Activated T-cell treated with anti-CD3 and anti-CD28 coated beads, Interleukin-2, amount 50 U/mL, for 4 hours (primary cell): ENCODE measurements around the gene RPL22. TPM values are rescaled to one million over a fixed set of nuclear protein-coding genes. Genes with fewer than 3 reads are reported as not detected.

Source experiments
- ATAC-seq, 2 donors: fragments of 200-7000 bp; cut with Tn5 transposase; one replicate each; pipeline ENCODE4 v1.10.0; 2021
- DNase-seq: peaks from one replicate; pipeline ENCODE4 v3.0.0-alpha.2; 2020
- H3K27me3 Mint-ChIP-seq: one replicate; pipeline ENCODE4 v1.8.0; 2021; ENCODE audit warnings: low read depth, mixed read lengths
- H3K36me3 Mint-ChIP-seq: one replicate; pipeline ENCODE4 v1.8.0; 2022; ENCODE audit warnings: mixed read lengths; ENCODE audit not compliant: insufficient read depth
- H3K4me1 Mint-ChIP-seq: one replicate; pipeline ENCODE4 v1.8.0; 2021; ENCODE audit warnings: low read depth, mixed read lengths
- H3K4me3 Mint-ChIP-seq: one replicate; pipeline ENCODE4 v1.8.0; 2021; ENCODE audit warnings: mild to moderate bottlenecking, moderate library complexity, mixed read lengths
- H3K9me3 Mint-ChIP-seq: one replicate; pipeline ENCODE4 v1.8.0; 2021; ENCODE audit warnings: mixed read lengths
- total RNA-seq, 3 donors: library from RNA; stranded (reverse); gene quantifications; one replicate each; pipeline ENCODE4 v1.2.1, GENCODE V29; 2021

RPL22 gene
- total RNA-seq, 3 donors from 2014 or later = 395 to 423 (median 403) TPM

GRCh38 chr1:6165441-6165985, 33.9 kb downstream of the RPL22 start:
- Mint-ChIP-seq H3K4me3 (no peak overlapping the region), H3K36me3 (no peaks in the 10 kb centered on the region), H3K4me1 (no peaks in the 10 kb centered on the region), H3K27me3 (peaks cover 38% of the 10 kb centered on the region), H3K9me3 (no peaks in the 10 kb centered on the region)
- ATAC-seq = no peak
- DNase-seq = no peak

DNA sequence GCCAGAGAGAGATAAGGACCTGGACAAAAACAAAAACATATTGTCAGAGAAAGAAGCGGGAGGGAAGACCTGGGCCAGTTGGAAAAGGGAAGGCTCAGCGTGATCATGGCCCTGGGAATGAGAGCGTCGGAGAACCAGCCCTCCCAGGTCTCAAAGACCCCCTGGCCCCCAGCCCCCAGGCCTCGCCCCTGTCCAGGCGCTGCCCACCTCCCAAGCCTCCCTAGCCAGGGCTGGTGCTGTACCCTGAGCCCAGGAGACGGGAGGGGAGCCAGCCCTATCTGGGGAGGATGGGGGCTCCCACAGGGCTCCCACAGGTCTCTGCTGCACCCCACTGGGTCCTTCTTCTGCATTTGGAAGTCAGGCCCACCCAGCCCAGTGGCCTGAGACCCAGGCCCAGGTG, 34.4 kb downstream of the RPL22 start:
- Mint-ChIP-seq H3K4me3 (no peak overlapping the region), H3K4me1 (no peaks in the 10 kb centered on the region), H3K36me3 (no peaks in the 10 kb centered on the region), H3K27me3 (peaks cover 39% of the 10 kb centered on the region), H3K9me3 (no peaks in the 10 kb centered on the region)
- ATAC-seq (no peak), DNase-seq (no peak)

DNA sequence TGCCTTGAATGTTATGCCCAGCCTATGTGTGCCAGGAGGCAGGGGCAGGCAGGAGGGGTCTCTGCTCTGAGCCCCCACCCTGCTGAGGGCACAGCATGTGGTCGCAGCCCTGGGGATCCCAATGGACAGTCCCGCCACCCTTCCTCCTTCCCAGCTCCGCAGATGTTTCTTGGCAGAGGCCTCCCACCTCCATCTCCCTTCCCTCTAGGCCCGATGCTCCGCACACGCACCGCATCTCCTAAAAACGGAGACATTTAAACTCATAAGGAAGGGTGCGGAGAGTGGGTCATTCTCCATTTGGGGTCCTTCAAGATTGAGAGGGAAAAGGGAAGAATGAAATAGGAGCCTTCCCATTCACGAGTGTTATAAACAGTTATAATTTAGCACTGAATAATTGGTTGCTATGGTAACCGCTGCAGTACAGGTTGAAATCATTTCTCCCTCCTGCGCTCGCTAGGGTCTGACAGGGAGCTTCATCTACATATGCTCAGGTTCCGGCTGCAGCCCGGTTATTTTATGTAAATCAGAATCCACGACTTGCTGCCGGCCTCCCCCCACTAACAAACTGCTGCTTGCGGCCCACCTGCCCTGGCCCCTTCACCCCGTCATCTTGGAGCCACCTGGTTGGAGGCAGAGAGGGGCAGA, 35.3 kb downstream of the RPL22 start:
- H3K4me3 Mint-ChIP-seq = no peak overlapping the region
- ATAC-seq = no peak
- H3K27me3 Mint-ChIP-seq = peaks cover 46% of the 10 kb centered on the region
- H3K36me3 Mint-ChIP-seq = no peaks in the 10 kb centered on the region
- no peak for DNase-seq
- H3K4me1 Mint-ChIP-seq = no peaks in the 10 kb centered on the region
- no peaks in the 10 kb centered on the region for H3K9me3 Mint-ChIP-seq

- Mint-ChIP-seq H3K27me3 (peaks cover 47% of the 10 kb centered on the region), H3K4me1 (no peaks in the 10 kb centered on the region), H3K9me3 (no peaks in the 10 kb centered on the region), H3K36me3 (no peaks in the 10 kb centered on the region), H3K4me3 (no peak overlapping the region)
- ATAC-seq = no peak
- DNase-seq = no peak
Observed at GRCh38 chr1:6163191-6163972, 36.0 kb downstream of the RPL22 start.

DNA sequence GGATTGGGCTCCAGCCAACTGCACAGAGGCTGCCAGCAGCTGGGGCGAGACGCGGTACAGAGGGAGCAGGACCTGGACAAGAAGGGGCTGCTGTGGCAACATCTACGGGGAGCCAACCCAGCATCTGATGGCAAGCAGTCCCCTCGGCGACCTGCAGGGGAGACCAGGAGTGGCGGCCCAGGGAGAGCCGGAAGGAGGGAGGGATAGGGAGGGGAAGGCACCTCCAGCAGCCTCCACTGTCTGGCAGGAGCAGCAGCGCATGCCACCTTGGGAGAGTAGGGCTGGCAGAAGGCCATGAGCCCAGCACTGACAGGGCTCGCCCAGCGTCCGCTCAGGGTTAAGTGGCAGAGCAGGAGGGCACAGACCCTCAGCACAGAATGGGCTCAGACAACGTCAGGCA, 36.6 kb downstream of the RPL22 start:
- Mint-ChIP-seq H3K4me1 (no peaks in the 10 kb centered on the region), H3K27me3 (peaks cover 48% of the 10 kb centered on the region), H3K9me3 (no peaks in the 10 kb centered on the region), H3K36me3 (no peaks in the 10 kb centered on the region), H3K4me3 (no peak overlapping the region)
- ATAC-seq (no peak), DNase-seq (no peak)

GRCh38 chr1:6162341-6162740, 37.1 kb downstream of the RPL22 start:
- ATAC-seq = no peak
- Mint-ChIP-seq H3K9me3 (no peaks in the 10 kb centered on the region), H3K4me3 (no peak overlapping the region), H3K4me1 (no peaks in the 10 kb centered on the region), H3K27me3 (peaks cover 45% of the 10 kb centered on the region), H3K36me3 (no peaks in the 10 kb centered on the region)
- DNase-seq = no peak

- H3K27me3 Mint-ChIP-seq = peaks cover 28% of the 10 kb centered on the region
- H3K9me3 Mint-ChIP-seq = no peaks in the 10 kb centered on the region
Observed at GRCh38 chr1:6158181-6158580, 41.2 kb downstream of the RPL22 start.

GRCh38 chr1:6157528-6158174, 41.7 kb downstream of the RPL22 start:
- H3K27me3 Mint-ChIP-seq = peaks cover 27% of the 10 kb centered on the region
- peaks cover 1% of the 10 kb centered on the region for H3K4me1 Mint-ChIP-seq
- ATAC-seq = peak; percentile 68 to 81
- H3K36me3 Mint-ChIP-seq = no peaks in the 10 kb centered on the region
- no peaks in the 10 kb centered on the region for H3K9me3 Mint-ChIP-seq
- DNase-seq = no peak
- no peak overlapping the region for H3K4me3 Mint-ChIP-seq

More at GRCh38 chr1:6158181-6158580, 41.2 kb downstream of the RPL22 start:
- no peaks in the 10 kb centered on the region for H3K36me3 Mint-ChIP-seq
- DNase-seq (no peak), ATAC-seq (no peak)
- H3K4me1 Mint-ChIP-seq = peaks cover 1% of the 10 kb centered on the region
- no peak overlapping the region for H3K4me3 Mint-ChIP-seq

DNA sequence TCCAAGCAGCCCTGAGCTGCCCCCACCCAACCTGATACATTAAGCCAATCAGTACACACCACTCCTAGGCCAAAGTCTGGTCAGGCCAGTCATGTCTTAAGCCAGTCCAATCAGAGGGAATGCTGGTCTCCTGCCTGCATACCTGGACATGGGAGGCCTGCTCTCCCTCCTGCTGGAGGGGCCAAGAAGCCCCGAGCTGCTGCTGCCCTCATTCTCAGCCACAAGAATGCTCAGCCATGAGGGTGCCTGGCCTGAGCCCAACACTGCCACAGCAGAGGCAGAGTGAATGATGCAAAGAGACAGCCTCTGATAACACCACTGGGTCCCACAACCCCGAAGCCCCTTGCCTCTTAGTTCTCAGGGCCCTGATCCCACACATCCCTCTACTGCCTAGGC, 42.3 kb downstream of the RPL22 start:
- H3K36me3 Mint-ChIP-seq = no peaks in the 10 kb centered on the region
- ATAC-seq = no peak

GRCh38 chr1:6154525-6155319, 44.7 kb downstream of the RPL22 start:
- ATAC-seq (no peak), DNase-seq (no peak)
- peaks cover 1% of the 10 kb centered on the region for H3K4me1 Mint-ChIP-seq
- H3K27me3 Mint-ChIP-seq = peaks cover 15% of the 10 kb centered on the region
- no peaks in the 10 kb centered on the region for H3K9me3 Mint-ChIP-seq
- no peaks in the 10 kb centered on the region for H3K36me3 Mint-ChIP-seq
- no peak overlapping the region for H3K4me3 Mint-ChIP-seq

More for the DNA sequence above, 42.3 kb downstream of the RPL22 start:
- Mint-ChIP-seq H3K4me1 (peaks cover 1% of the 10 kb centered on the region), H3K27me3 (peaks cover 24% of the 10 kb centered on the region), H3K9me3 (no peaks in the 10 kb centered on the region), H3K4me3 (no peak overlapping the region)
- no peak for DNase-seq

GRCh38 chr1:6152882-6153281, 46.5 kb downstream of the RPL22 start:
- Mint-ChIP-seq H3K4me1 (peaks cover 5% of the 10 kb centered on the region), H3K9me3 (no peaks in the 10 kb centered on the region), H3K36me3 (no peaks in the 10 kb centered on the region), H3K4me3 (no peak overlapping the region), H3K27me3 (peaks cover 11% of the 10 kb centered on the region)
- DNase-seq = no peak
- no peak for ATAC-seq

- DNase-seq = no peak
- no peaks in the 10 kb centered on the region for H3K36me3 Mint-ChIP-seq
- no peak for ATAC-seq
- peaks cover 16% of the 10 kb centered on the region for H3K27me3 Mint-ChIP-seq
- no peak overlapping the region for H3K4me3 Mint-ChIP-seq
- H3K9me3 Mint-ChIP-seq = no peaks in the 10 kb centered on the region
- H3K4me1 Mint-ChIP-seq = peaks cover 5% of the 10 kb centered on the region
Observed at GRCh38 chr1:6152181-6152580, 47.2 kb downstream of the RPL22 start.

DNA sequence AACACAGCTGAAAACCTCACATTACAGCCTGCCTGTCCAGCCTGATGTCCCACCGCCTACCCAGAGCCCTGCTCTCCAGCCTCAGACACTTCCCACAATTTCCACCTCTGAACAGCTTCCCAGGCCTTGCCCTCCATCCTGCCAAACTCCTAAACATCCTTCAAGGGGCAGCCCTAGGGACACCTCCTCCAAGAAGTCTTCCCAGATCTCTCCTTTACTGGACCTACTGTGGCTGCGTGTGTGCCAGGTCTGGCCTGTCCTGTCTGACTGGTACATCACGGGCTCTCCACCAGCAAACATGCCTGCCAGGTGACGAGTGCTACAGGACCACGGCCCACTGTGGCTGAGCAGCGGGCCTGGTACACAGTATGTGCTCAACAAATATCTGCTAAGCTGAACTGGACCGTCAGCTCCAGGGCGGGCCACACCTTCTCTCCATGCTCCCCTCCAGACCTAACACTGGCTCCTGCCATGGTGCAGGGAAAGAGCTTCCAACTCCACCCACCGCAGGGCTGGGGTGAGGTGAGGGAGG, 48.0 kb downstream of the RPL22 start:
- H3K36me3 Mint-ChIP-seq = no peaks in the 10 kb centered on the region
- peaks cover 5% of the 10 kb centered on the region for H3K4me1 Mint-ChIP-seq
- no peak for ATAC-seq
- no peak for DNase-seq
- H3K9me3 Mint-ChIP-seq = no peaks in the 10 kb centered on the region
- peaks cover 17% of the 10 kb centered on the region for H3K27me3 Mint-ChIP-seq
- no peak overlapping the region for H3K4me3 Mint-ChIP-seq
